NCI-H510A (cell line): ENCODE data around the gene TOP2A.
"Not testable (repeated sequence)": the region's sequence is repeated elsewhere in the genome, so short reads cannot be mapped to it uniquely, and the experiment has no call there.

Experiments
- DNase-seq: peaks from one replicate; lab custom pipeline; 2025; lab: John Stamatoyannopoulos, UW

Gene TOP2A

GRCh38 chr17:40376541-40376940 is 41.2 kb downstream of the TOP2A start:
- not testable (repeated sequence) for DNase-seq

GRCh38 chr17:40375786-40376185 is 41.9 kb downstream of the TOP2A start:
- not testable (repeated sequence) for DNase-seq

GRCh38 chr17:40374821-40375498 is 42.7 kb downstream of the TOP2A start:
- DNase-seq = no peak

- no peak for DNase-seq
Observed at GRCh38 chr17:40373999-40374398, 43.7 kb downstream of the TOP2A start.

GRCh38 chr17:40373324-40373723 is 44.4 kb downstream of the TOP2A start:
- DNase-seq = no peak

- not testable (repeated sequence) for DNase-seq
Observed at GRCh38 chr17:40372644-40373043, 45.1 kb downstream of the TOP2A start.

GRCh38 chr17:40372031-40372430 is 45.7 kb downstream of the TOP2A start:
- DNase-seq = no peak

- no peak for DNase-seq
Observed at GRCh38 chr17:40371261-40371929, 46.3 kb downstream of the TOP2A start.

- no peak for DNase-seq
Observed at GRCh38 chr17:40369923-40370322, 47.8 kb downstream of the TOP2A start.

- not testable (repeated sequence) for DNase-seq
Observed at GRCh38 chr17:40367728-40368127, 50.0 kb downstream of the TOP2A start.

GRCh38 chr17:40366861-40367518 is 50.7 kb downstream of the TOP2A start:
- no peak for DNase-seq

GRCh38 chr17:40366076-40366860 is 51.4 kb downstream of the TOP2A start:
- DNase-seq = no peak

- DNase-seq = no peak
Observed at GRCh38 chr17:40364906-40365305, 52.8 kb downstream of the TOP2A start.

GRCh38 chr17:40364121-40364861 is 53.4 kb downstream of the TOP2A start, which contains the start of gene GJD3:
GJD3 (minus strand) TSS chr17:40364737; CDS start chr17:40363815, 922 bp downstream.
- DNase-seq = no peak

GRCh38 chr17:40363111-40363827 is 54.4 kb downstream of the TOP2A start:
- DNase-seq = no peak

GRCh38 chr17:40362696-40363110 is 55.0 kb downstream of the TOP2A start:
- DNase-seq = peak; percentile 78

GRCh38 chr17:40361925-40362695 is 55.6 kb downstream of the TOP2A start:
- no peak for DNase-seq

- no peak for DNase-seq
Observed at GRCh38 chr17:40361063-40361924, 56.4 kb downstream of the TOP2A start.

GRCh38 chr17:40360091-40360490 is 57.6 kb downstream of the TOP2A start:
- DNase-seq = no peak
